Activated naive CD4-positive, alpha-beta T cell treated with anti-CD3 and anti-CD28 coated beads, Interleukin-2, amount 10 ng/mL, durations not matched to agents 7 days and 5 days (primary cell): ENCODE measurements around the gene NCKAP5.

Experiments
- CTCF ChIA-PET: fragments of 350-600 bp; sonication (Branson Sonifier 250); formaldehyde crosslinking; loops from one replicate; lab custom pipeline; 2021; ENCODE audit warnings: antibody characterized with exemption; lab: Charles Lee
- DNase-seq: peaks from one replicate; pipeline ENCODE4 v3.0.0-alpha.2; 2020
- H3K27ac Mint-ChIP-seq: one replicate; pipeline ENCODE4 v1.8.0; 2021; ENCODE audit warnings: mild to moderate bottlenecking, moderate library complexity, mixed read lengths
- H3K27me3 Mint-ChIP-seq: one replicate; pipeline ENCODE4 v1.8.0; 2021; ENCODE audit warnings: mild to moderate bottlenecking, mixed read lengths
- H3K36me3 Mint-ChIP-seq: one replicate; pipeline ENCODE4 v1.8.0; 2021; ENCODE audit warnings: mixed read lengths
- H3K4me1 Mint-ChIP-seq: one replicate; pipeline ENCODE4 v1.8.0; 2021; ENCODE audit warnings: mixed read lengths
- H3K4me3 Mint-ChIP-seq: one replicate; pipeline ENCODE4 v1.8.0; 2021; ENCODE audit warnings: mild to moderate bottlenecking, moderate library complexity, mixed read lengths
- H3K9me3 Mint-ChIP-seq: one replicate; pipeline ENCODE4 v1.8.0; 2021; ENCODE audit warnings: mixed read lengths

The NCKAP5 gene

GRCh38 chr2:133591164-133591563, 22.9 kb upstream of the NCKAP5 start:
- Mint-ChIP-seq H3K4me3 (no peak overlapping the region), H3K36me3 (no peaks in the 10 kb centered on the region), H3K9me3 (peaks cover 2% of the 10 kb centered on the region), H3K27me3 (no peaks in the 10 kb centered on the region), H3K4me1 (no peaks in the 10 kb centered on the region), H3K27ac (no peak overlapping the region)
- CTCF ChIA-PET, result no interaction called here
- DNase-seq, result no peak

DNA sequence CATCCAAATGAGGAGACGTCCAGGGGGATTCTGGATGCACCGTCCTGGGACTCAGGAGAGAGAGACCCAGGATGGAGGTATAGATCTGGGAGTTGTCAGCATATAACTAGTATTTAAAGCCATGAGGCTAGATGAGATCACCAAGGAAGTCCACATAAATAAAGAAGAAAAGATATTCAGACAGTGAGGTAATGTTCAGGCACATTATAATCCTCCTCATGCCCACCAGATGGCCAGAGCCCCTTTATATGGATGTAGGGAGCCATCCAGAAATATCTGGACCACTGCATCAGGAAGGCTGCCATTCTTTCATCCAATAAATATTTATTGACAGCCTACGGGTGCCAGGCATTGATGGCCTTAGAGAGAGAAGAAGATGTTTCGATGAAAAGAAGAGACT, 21.2 kb upstream of the NCKAP5 start:
- CTCF ChIA-PET, result no interaction called here
- Mint-ChIP-seq H3K27ac (no peak overlapping the region), H3K36me3 (no peaks in the 10 kb centered on the region), H3K4me1 (no peaks in the 10 kb centered on the region), H3K27me3 (no peaks in the 10 kb centered on the region), H3K9me3 (no peaks in the 10 kb centered on the region), H3K4me3 (no peak overlapping the region)
- DNase-seq, result no peak

DNA sequence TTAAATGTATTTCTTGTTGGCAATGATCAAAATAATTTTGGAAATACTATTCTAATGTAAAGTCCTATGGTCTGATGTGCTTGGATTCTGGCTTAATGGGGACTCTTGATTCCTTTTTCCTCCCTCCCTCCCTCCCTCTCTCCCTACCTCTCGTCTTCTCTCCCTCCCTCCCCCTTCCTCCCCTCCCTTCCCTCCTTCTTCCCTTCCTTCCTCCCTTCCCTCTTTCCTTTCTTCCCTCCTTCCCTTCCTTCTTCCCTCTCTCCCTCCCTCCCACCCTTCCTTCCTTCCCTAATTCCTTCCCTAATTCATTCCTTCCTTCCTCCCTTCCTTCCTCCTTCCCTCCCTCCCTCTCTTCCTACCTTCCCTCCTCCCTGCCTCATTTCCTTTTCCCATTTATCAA, 19.9 kb upstream of the NCKAP5 start:
- H3K27ac Mint-ChIP-seq, result no peak overlapping the region
- no peaks in the 10 kb centered on the region for H3K9me3 Mint-ChIP-seq
- H3K4me1 Mint-ChIP-seq, result no peaks in the 10 kb centered on the region
- no peaks in the 10 kb centered on the region for H3K36me3 Mint-ChIP-seq
- CTCF ChIA-PET, result no interaction called here
- no peak for DNase-seq
- H3K4me3 Mint-ChIP-seq, result no peak overlapping the region
- H3K27me3 Mint-ChIP-seq, result no peaks in the 10 kb centered on the region

GRCh38 chr2:133586978-133587377, 18.7 kb upstream of the NCKAP5 start:
- Mint-ChIP-seq H3K4me3 (no peak overlapping the region), H3K4me1 (no peaks in the 10 kb centered on the region), H3K27ac (no peak overlapping the region), H3K36me3 (no peaks in the 10 kb centered on the region), H3K9me3 (no peaks in the 10 kb centered on the region), H3K27me3 (no peaks in the 10 kb centered on the region)
- CTCF ChIA-PET, result no interaction called here
- DNase-seq, result no peak

DNA sequence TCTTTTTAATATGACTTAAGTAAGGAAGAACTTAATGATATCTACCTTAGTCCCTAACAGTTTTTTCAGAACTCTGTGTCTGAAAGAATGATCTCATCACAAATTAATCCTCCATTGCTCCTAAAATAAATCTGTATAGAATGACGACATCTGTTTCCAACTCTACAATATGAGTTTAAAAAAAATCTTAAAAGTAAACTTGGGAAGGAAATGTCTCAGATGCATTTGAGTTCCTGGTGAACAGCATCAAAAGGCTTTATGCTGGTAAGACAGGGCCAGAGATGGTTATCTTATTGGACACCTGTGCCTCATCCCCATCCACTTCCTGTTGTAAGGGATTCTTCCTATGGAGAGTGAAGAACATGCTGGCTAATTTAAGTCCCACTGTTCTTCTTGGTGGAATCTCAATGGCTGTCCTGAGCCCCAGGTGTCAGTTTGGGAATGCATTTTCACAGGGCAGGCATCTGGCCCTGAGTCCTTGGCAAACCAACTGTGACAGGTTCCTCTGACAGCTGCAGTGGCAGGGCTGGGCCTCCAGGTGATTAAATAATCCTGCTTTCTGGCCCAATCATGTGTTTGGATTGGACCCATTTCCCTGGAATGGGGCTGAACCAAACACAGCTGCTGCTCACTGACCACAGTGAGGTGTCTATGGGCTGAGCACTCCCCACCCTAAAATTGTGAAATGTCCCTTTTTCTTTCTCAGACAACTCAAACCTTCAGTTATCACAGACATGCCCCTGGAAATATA, 12.9 kb upstream of the NCKAP5 start:
- no peaks in the 10 kb centered on the region for H3K36me3 Mint-ChIP-seq
- no peaks in the 10 kb centered on the region for H3K9me3 Mint-ChIP-seq
- CTCF ChIA-PET, result interaction anchor here (0.6 kb wide), 1 partner anchor 319 kb away, joined by 3 read pairs; no protein-coding TSS in a partner anchor

DNA sequence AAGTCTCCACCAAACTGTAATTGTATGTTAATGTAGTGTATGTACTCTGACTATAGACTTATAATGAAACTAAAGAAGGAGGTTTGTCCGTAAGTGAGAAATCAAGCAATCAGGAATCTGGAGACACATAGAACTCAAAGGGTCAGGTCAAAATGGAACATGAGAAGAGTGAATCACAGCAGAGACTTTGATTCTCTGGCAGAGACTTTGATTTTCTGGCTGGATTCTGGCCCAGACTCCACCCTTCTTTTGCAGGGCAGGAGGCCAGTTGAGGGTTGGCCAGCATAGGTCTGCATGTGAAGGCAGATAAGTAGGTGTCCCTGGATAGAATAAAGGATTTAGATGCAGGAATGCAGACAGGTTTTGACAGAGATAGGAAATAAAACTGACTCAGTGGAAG, 11.0 kb upstream of the NCKAP5 start:
- Mint-ChIP-seq H3K4me3 (no peak overlapping the region), H3K36me3 (no peaks in the 10 kb centered on the region)
- CTCF ChIA-PET, result no interaction called here

More for the DNA sequence above, 12.9 kb upstream of the NCKAP5 start:
- Mint-ChIP-seq H3K4me1 (no peaks in the 10 kb centered on the region), H3K27ac (no peak overlapping the region), H3K4me3 (no peak overlapping the region), H3K27me3 (no peaks in the 10 kb centered on the region)
- no peak for DNase-seq

GRCh38 chr2:133576714-133577113, 8.5 kb upstream of the NCKAP5 start:
- H3K27me3 Mint-ChIP-seq, result no peaks in the 10 kb centered on the region
- no peak for DNase-seq
- H3K36me3 Mint-ChIP-seq, result no peaks in the 10 kb centered on the region
- no peak overlapping the region for H3K4me3 Mint-ChIP-seq
- no peak overlapping the region for H3K27ac Mint-ChIP-seq
- no peaks in the 10 kb centered on the region for H3K9me3 Mint-ChIP-seq
- H3K4me1 Mint-ChIP-seq, result no peaks in the 10 kb centered on the region
- CTCF ChIA-PET, result no interaction called here

More for the DNA sequence above, 11.0 kb upstream of the NCKAP5 start:
- no peaks in the 10 kb centered on the region for H3K27me3 Mint-ChIP-seq
- H3K9me3 Mint-ChIP-seq, result no peaks in the 10 kb centered on the region
- DNase-seq, result no peak
- no peak overlapping the region for H3K27ac Mint-ChIP-seq
- no peaks in the 10 kb centered on the region for H3K4me1 Mint-ChIP-seq

- Mint-ChIP-seq H3K36me3 (no peaks in the 10 kb centered on the region), H3K27ac (no peak overlapping the region), H3K9me3 (no peaks in the 10 kb centered on the region), H3K27me3 (no peaks in the 10 kb centered on the region), H3K4me3 (no peak overlapping the region), H3K4me1 (no peaks in the 10 kb centered on the region)
- DNase-seq, result no peak
- CTCF ChIA-PET, result no interaction called here
Measured at GRCh38 chr2:133574620-133575019, 6.4 kb upstream of the NCKAP5 start.

GRCh38 chr2:133574186-133574585, 5.9 kb upstream of the NCKAP5 start:
- H3K4me3 Mint-ChIP-seq, result no peak overlapping the region
- H3K36me3 Mint-ChIP-seq, result no peaks in the 10 kb centered on the region
- H3K27me3 Mint-ChIP-seq, result no peaks in the 10 kb centered on the region
- CTCF ChIA-PET, result no interaction called here
- H3K9me3 Mint-ChIP-seq, result no peaks in the 10 kb centered on the region
- H3K4me1 Mint-ChIP-seq, result no peaks in the 10 kb centered on the region
- no peak overlapping the region for H3K27ac Mint-ChIP-seq
- DNase-seq, result no peak

GRCh38 chr2:133573491-133574162, 5.4 kb upstream of the NCKAP5 start:
- no peaks in the 10 kb centered on the region for H3K9me3 Mint-ChIP-seq
- CTCF ChIA-PET, result no interaction called here
- H3K36me3 Mint-ChIP-seq, result no peaks in the 10 kb centered on the region

DNA sequence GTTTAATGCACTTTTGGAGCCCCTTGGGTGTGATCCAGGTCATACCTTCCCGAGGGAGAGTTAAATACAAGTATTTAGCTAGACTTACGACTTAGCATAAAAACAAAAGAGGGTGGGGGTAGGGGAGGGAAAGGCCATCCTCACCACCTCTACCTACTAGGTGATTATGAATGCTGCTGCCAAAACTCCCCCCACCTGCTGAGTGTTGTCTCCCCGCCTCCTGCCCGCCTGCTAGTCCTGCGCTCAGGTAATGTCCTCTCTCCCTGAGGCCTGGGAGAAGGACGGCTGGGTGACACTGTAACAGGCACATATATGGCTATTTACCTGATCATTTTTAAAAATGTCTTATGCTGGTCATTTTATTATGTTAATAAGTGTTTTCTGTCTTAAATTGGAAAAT, 3.0 kb upstream of the NCKAP5 start:
- Mint-ChIP-seq H3K27me3 (peaks cover 7% of the 10 kb centered on the region), H3K36me3 (no peaks in the 10 kb centered on the region), H3K4me1 (no peaks in the 10 kb centered on the region), H3K27ac (no peak overlapping the region), H3K9me3 (no peaks in the 10 kb centered on the region), H3K4me3 (no peak overlapping the region)
- CTCF ChIA-PET, result no interaction called here
- no peak for DNase-seq

More at GRCh38 chr2:133573491-133574162, 5.4 kb upstream of the NCKAP5 start:
- H3K27ac Mint-ChIP-seq, result no peak overlapping the region
- H3K27me3 Mint-ChIP-seq, result no peaks in the 10 kb centered on the region
- DNase-seq, result no peak
- no peaks in the 10 kb centered on the region for H3K4me1 Mint-ChIP-seq
- no peak overlapping the region for H3K4me3 Mint-ChIP-seq

GRCh38 chr2:133570542-133570941, 2.3 kb upstream of the NCKAP5 start:
- H3K9me3 Mint-ChIP-seq, result no peaks in the 10 kb centered on the region
- no peak overlapping the region for H3K27ac Mint-ChIP-seq
- H3K4me1 Mint-ChIP-seq, result no peaks in the 10 kb centered on the region
- H3K27me3 Mint-ChIP-seq, result peaks cover 7% of the 10 kb centered on the region
- DNase-seq, result no peak
- no peaks in the 10 kb centered on the region for H3K36me3 Mint-ChIP-seq
- CTCF ChIA-PET, result no interaction called here
- no peak overlapping the region for H3K4me3 Mint-ChIP-seq

DNA sequence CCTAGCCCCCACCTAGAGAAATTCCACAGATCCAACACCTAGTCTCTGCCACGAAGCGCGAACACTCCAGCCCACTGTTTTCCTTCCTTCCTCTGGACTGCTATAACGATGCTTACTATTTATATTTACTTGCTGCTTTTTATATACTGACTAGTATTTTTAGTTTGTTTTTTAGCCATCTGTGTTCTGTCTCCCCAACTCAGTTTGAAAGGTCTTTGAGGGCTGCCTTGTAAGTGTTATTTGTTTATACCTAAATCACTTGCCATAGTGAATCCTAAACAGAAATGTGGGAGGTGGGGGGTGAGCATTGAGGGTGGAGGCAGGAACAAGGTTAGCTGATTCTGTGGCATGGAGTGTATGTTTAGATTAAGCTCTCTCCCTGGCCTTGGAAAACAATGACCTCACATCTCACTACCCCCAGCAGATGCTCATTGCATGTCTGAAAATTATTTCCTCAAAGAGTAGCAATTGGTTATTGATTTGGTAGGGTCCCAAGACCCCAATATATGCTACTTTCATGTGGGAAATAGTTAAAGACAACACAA, 1.1 kb upstream of the NCKAP5 start:
- peaks cover 7% of the 10 kb centered on the region for H3K27me3 Mint-ChIP-seq
- H3K27ac Mint-ChIP-seq, result no peak overlapping the region
- no peaks in the 10 kb centered on the region for H3K36me3 Mint-ChIP-seq
- no peaks in the 10 kb centered on the region for H3K9me3 Mint-ChIP-seq
- H3K4me3 Mint-ChIP-seq, result no peak overlapping the region
- CTCF ChIA-PET, result no interaction called here
- no peak for DNase-seq
- H3K4me1 Mint-ChIP-seq, result no peaks in the 10 kb centered on the region

GRCh38 chr2:133568598-133568997, 335 bp upstream of the NCKAP5 start:
- Mint-ChIP-seq H3K27ac (no peak overlapping the region), H3K36me3 (no peaks in the 10 kb centered on the region), H3K27me3 (peaks cover 7% of the 10 kb centered on the region), H3K4me3 (no peak overlapping the region), H3K9me3 (no peaks in the 10 kb centered on the region), H3K4me1 (no peaks in the 10 kb centered on the region)
- no peak for DNase-seq
- CTCF ChIA-PET, result no interaction called here

GRCh38 chr2:133562558-133562957, 5.7 kb downstream of the NCKAP5 start:
- CTCF ChIA-PET, result no interaction called here
- DNase-seq, result no peak
- Mint-ChIP-seq H3K27me3 (no peaks in the 10 kb centered on the region), H3K4me3 (no peak overlapping the region), H3K4me1 (no peaks in the 10 kb centered on the region), H3K36me3 (no peaks in the 10 kb centered on the region), H3K27ac (no peak overlapping the region), H3K9me3 (no peaks in the 10 kb centered on the region)
